K562 (cell line): ENCODE data around the gene SUSD5. TPM values are rescaled to one million over a fixed set of nuclear protein-coding genes. Genes with fewer than 3 reads are reported as not detected.

Source experiments
- ATF4 ChIP-seq: fragments of 450-650 bp; formaldehyde crosslinking; IDR thresholded peaks from 2 replicates; pipeline ENCODE4 v1.4.0; 2022; ENCODE audit warnings: mild to moderate bottlenecking, moderate library complexity
- CHD2 ChIP-seq: IDR thresholded peaks from 2 replicates; pipeline ENCODE4 v1.6.1; 2011; ENCODE audit warnings: low read depth, low read length
- DDX20 ChIP-seq: fragments of 450-650 bp; IDR thresholded peaks from 2 replicates; pipeline ENCODE4 v1.6.1; 2016; ENCODE audit warnings: missing genetic modification characterization, low read depth, mild to moderate bottlenecking, missing compliant biosample characterization, moderate library complexity
- ELK1 ChIP-seq: sonication (generic); formaldehyde crosslinking; IDR thresholded peaks from 2 replicates; pipeline ENCODE4 v1.8.1; 2022; ENCODE audit warnings: missing genetic modification reagents
- FOSL1 ChIP-seq: fragments of 200-800 bp; sonication (Bioruptor generic); conservative IDR thresholded peaks from 2 replicates; pipeline ENCODE4 v1.6.1; 2016; ENCODE audit warnings: missing genetic modification characterization, missing compliant biosample characterization
- GTF2F1 ChIP-seq: IDR thresholded peaks from 2 replicates; pipeline ENCODE4 v1.6.1; 2011; ENCODE audit warnings: low read depth, low read length, improper control_type of control experiment
- HDAC2 ChIP-seq: fragments of 450-650 bp; IDR thresholded peaks from 2 replicates; pipeline ENCODE4 v1.6.1; 2016; ENCODE audit warnings: mild to moderate bottlenecking
- NCOA1 ChIP-seq: fragments of 450-650 bp; IDR thresholded peaks from 2 replicates; pipeline ENCODE4 v1.6.1; 2016; ENCODE audit warnings: low read depth
- NCOA6 ChIP-seq: fragments of 450-650 bp; IDR thresholded peaks from 2 replicates; pipeline ENCODE4 v1.6.1; 2017; ENCODE audit warnings: mild to moderate bottlenecking
- NFIC ChIP-seq: fragments of 450-650 bp; IDR thresholded peaks from 2 replicates; pipeline ENCODE4 v1.6.1; 2017; ENCODE audit warnings: mild to moderate bottlenecking, inconsistent platforms
- PKNOX1 ChIP-seq: fragments of 450-650 bp; IDR thresholded peaks from 2 replicates; pipeline ENCODE4 v1.6.1; 2016
- RHOXF2B ChIP-seq: fragments of 250-450 bp; sonication (Bioruptor Pico); conservative IDR thresholded peaks from 2 replicates; pipeline ENCODE4 v1.5.1; 2021
- SETDB1 ChIP-seq: IDR thresholded peaks from one replicate; pipeline ENCODE4 v1.6.1; 2012; ENCODE audit warnings: low read length, control low read depth, inconsistent platforms
- SMAD4 ChIP-seq: fragments of 250-450 bp; sonication (Bioruptor Pico); conservative IDR thresholded peaks from 2 replicates; pipeline ENCODE4 v1.8.0; 2021; ENCODE audit warnings: inconsistent platforms, mild to moderate bottlenecking, moderate library complexity
- SMARCA4 ChIP-seq: fragments of 450-650 bp; IDR thresholded peaks from 2 replicates; pipeline ENCODE4 v1.6.1; 2016
- TBP ChIP-seq: optimal IDR thresholded peaks from 2 replicates; pipeline ENCODE3; 2011; ENCODE audit warnings: low read depth, low read length, improper control_type of control experiment
- TEAD4 ChIP-seq, 2 experiments: sonication (generic) in 1 of 2; formaldehyde crosslinking in 1 of 2; IDR thresholded peaks; 2 replicates each; pipeline versions ENCODE4 v1.6.1 to v1.8.0; 2012 to 2022; ENCODE audit warnings: borderline replicate concordance in 1 of 2, inconsistent platforms in 1 of 2, low read length in 1 of 2, mild to moderate bottlenecking in 1 of 2, missing genetic modification reagents in 1 of 2
- TSHZ1 ChIP-seq: fragments of 250-450 bp; sonication (Bioruptor Pico); IDR thresholded peaks from 2 replicates; pipeline ENCODE4 v1.4.0; 2020; ENCODE audit warnings: mild to moderate bottlenecking, moderate library complexity
- XRCC5 ChIP-seq: fragments of 200-400 bp; formaldehyde crosslinking; IDR thresholded peaks from 2 replicates; pipeline ENCODE4 v1.6.1; 2017; ENCODE audit warnings: low read depth, mild to moderate bottlenecking, low read length
- ZBTB34 ChIP-seq: fragments of 250-450 bp; sonication (Bioruptor Pico); IDR thresholded peaks from 2 replicates; pipeline ENCODE4 v1.8.0; 2021; ENCODE audit warnings: mild to moderate bottlenecking, moderate library complexity
- ZNF124 ChIP-seq: sonication (generic); formaldehyde crosslinking; IDR thresholded peaks from 2 replicates; pipeline ENCODE4 v1.8.1; 2022; ENCODE audit warnings: missing genetic modification reagents
- polyA plus RNA-seq, 8 experiments: library from polyadenylated mRNA; depleted of rRNA in 4 of 8; stranded (reverse) in 5 of 8; unstranded in 3 of 8; fragments of >200 nt; fragmentation: Nextera tagmentation in 2 of 8; fragmentation: Illumina TruSeq in 1 of 8; extraction: Ambion mirVana in 2 of 8; extraction: Trizol in 1 of 8; gene quantifications; 2 replicates each; pipeline versions ENCODE4 v1.2.1 to v1.2.3, GENCODE V29; 2011 to 2014; ENCODE audit warnings: inconsistent platforms in 1 of 8, missing spikeins in 1 of 8
- total RNA-seq, 7 experiments: library from RNA; depleted of rRNA in 6 of 7; stranded (reverse); fragments of >200 nt in 6 of 7; fragmentation: Illumina TruSeq in 2 of 7; extraction: Trizol in 2 of 7; gene quantifications; 2 replicates each; pipeline versions ENCODE4 v1.2.1 to v1.2.3, GENCODE V29; 2011 to 2021; ENCODE audit warnings: low replicate concordance in 1 of 7

Gene SUSD5
- total and polyA plus RNA-seq, 9 of the 15 experiments (the other 6 are each of a cell fraction or from before 2014, with no cell fraction given): not detected

GRCh38 chr3:33229066-33229465, 10.5 kb upstream of the SUSD5 start (continued):
- TF ChIP-seq TSHZ1 (CRISPR knock-in tag): no peak
- TF ChIP-seq DDX20 (tag): no peak
- TF ChIP-seq ZBTB34: no peak
- TF ChIP-seq HDAC2: 0 out of 2 replicates have a peak, but pooled peaks have one; percentile 59
- no peak for TF ChIP-seq FOSL1 (tag)
- peak; percentile 63 for TF ChIP-seq TEAD4 (IDR thresholded peaks at IDR 0.05; ENCODE audit: low read length)
- TF ChIP-seq TEAD4 (CRISPR knock-in tag; IDR thresholded peaks at IDR 0.05; ENCODE audit: borderline replicate concordance): no peak
- TF ChIP-seq GTF2F1: no peak
- no peak for TF ChIP-seq NCOA1
- TF ChIP-seq SMAD4 (CRISPR knock-in tag): 0 out of 2 replicates have a peak, but pooled peaks have one; percentile 39
- TF ChIP-seq NCOA6: no peak
- TF ChIP-seq ATF4 (CRISPR knock-in tag): no peak
- TF ChIP-seq CHD2: no peak
- TF ChIP-seq ELK1 (CRISPR knock-in tag): no peak
- TF ChIP-seq SMARCA4: peak; percentile 45; the same call in 1 of the 2 replicates
- TF ChIP-seq XRCC5: no peak
- peak; percentile 81 for TF ChIP-seq PKNOX1
- no peak for TF ChIP-seq ZNF124
- no peak for TF ChIP-seq TBP
- TF ChIP-seq RHOXF2B: no peak
- no peak for TF ChIP-seq SETDB1
- peak; percentile 40 for TF ChIP-seq NFIC
